ENCODE results near the gene TMEM131L.
A peak's percentile ranks its signal among the peaks of the same experiment; 100 is the strongest.
"Not testable (repeated sequence)": the region's sequence is repeated elsewhere in the genome, so short reads cannot be mapped to it uniquely, and the experiment has no call there.

Gene TMEM131L

DNA sequence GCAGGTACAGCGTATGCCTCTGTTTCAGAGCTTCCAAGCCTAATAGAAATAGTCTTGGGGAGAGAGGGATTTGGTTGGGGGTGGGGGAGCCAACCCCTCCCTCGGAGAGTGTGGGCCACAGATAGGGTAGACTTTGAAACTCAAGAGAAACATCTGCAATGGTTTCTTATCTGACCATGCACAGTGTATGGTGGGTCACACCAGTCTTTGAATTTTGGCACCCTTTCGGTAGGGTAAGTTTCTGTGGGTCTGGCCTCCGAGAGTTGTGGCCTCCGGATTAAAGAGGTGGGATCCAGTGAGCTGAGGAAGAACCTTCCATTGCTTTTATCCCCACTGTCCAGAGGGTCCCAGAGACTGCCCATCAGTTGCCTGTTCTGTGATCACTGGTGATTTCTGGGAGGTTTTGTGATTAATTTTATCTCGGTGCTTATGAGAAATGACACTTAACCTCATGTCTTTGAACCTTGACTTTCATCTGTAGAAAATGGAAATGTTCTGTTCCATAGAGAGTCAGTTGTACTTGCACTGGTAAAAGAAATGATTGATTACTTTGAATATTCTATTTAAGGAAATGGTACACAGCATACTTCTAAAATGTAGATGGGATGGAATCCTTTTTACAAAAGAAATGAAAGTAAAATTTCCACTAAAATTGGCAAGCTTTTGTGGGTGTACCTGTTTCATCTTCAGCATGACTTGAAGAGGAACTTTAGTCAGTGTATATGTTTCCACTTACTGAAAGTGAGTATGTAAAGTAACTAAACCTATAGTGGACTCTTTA lies 62.7 kb downstream of the TMEM131L start:
- no peak for DNase-seq

DNA sequence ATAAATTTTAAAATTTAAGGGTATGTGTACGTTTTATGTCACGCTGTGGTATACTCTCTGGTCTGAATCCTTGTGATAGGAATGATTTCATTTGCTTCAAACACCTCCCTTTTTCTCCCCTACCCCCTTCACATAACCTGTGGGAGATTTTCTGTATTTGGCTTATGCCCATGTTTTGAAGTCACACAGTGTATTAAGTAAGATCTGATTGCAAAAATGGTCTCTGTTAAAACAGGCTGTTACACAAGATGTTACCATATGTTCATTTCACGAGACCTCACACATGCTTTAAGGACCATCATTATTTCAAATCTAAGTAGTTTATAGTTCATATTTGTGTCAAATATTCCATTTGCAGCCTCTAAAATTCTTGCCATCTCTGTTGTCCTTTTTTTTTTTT lies 63.5 kb downstream of the TMEM131L start:
- no peak for DNase-seq

DNA sequence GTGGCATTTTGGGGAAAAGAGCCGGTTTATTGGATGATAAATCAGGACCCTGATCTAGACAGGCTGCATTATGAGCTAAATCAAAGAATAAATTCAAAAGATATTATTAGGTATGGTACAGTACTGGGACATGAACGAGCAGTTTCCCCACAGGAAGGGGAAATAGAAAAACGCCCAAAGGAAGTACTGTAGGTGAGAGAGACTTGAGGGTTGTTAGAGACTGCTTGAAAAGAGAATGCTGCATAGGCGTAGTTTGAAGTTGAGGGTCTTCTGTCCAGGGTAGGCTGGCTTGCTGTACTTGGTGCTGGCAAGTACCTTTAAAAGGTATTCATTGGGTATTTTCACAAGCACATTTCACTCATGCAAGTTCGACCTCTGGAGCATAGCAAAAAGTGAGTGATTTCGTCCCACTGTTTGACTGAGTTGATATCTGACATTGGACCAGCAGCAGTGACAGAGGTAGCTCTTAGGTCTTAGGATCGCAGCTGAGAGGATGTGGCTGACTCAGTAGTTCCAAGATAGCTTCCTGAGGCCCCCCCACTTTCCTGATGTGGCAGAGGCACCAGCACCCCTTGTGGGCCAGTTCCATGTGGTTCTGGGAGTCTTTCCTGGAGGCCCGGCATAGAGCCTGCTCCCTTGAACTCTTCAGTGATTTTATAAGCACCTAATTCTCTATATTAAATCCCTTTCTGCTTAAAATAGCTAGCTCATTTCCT lies 64.3 kb downstream of the TMEM131L start:
- DNase-seq = no peak

DNA sequence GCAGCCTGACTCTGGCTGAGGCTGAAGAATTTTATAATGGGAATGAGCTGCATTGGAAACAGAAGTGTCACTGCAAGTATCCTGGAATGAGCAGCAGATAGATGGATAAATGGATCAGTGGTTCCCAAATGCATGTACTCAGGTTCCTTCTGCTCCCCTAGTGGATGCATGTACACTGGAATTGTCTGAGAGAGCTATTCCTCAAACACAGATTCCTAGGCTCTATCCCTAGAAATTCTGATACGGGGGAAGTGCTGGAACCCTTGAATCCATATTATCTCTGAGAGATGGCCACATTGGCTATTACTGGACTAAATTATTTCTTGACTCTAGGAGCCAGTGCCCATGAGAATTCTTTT lies 64.8 kb downstream of the TMEM131L start:
- DNase-seq = no peak

DNA sequence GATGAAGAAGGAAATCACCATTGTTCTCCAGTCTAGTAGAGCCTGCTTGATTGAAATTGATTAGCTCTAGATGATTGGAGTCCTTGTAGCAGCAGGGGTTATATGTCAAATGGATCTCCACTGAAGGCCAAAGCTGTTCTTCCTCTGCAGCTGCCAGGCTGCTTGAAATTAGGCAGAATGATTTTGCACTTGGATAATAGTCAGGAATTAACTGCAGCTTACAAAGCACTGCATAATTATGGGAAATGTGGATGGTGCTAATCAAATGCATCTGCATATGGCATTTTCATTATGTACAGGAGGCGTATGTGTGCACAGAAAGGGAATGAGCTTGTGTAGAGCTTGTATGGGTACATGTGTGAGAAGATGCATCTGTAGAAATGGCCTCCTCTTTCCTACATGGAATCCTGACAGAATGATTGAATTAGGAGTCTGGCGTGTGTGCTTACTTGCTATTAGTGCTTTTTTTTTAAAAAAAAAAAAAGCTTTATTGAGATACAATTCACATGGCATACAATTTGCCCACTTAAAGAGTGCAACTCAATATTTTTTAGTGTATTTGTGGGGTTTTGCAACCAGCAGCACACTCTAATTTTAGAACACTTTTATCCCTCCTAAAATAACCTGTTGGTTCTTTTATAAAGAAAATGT lies 65.9 kb downstream of the TMEM131L start:
- no peak for DNase-seq

DNA sequence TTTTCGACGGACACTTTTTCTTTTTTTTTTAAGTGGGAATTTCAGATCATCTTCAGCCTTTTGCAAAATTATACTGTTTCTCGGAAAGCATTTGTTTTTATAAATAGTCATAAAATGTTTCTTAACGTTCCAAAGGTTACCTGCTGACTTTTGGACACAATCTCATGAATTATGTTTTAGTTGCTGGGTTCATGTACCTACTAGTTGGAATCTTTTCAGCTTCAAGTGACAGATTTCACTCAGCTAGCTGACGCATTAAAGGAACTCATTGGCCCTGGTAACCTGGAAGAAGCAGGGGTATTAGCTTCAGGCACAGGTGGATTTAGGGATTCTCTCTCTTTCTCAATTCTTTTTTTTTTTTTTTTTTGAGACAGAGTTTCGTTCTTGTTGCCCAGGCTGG lies 66.5 kb downstream of the TMEM131L start:
- DNase-seq = no peak

DNA sequence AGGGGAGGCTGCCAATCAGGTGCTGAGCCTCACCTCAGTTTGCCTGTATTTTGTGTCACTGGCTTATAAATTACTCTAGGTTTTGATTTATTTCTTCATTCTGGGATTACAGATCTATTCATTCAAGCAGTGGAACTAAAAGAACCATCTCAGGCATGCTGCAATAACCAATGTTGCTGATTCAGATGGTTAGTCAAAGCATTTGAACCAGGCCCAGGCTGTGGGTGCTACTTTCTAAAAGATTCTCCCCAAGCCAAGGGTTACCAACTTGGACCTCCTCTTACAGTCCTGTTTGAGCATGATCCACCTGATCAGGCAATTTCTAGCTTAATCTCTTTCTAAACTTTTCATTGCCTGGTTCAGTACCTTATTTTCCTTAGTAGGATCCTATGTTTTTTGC lies 67.2 kb downstream of the TMEM131L start:
- DNase-seq = no peak

DNA sequence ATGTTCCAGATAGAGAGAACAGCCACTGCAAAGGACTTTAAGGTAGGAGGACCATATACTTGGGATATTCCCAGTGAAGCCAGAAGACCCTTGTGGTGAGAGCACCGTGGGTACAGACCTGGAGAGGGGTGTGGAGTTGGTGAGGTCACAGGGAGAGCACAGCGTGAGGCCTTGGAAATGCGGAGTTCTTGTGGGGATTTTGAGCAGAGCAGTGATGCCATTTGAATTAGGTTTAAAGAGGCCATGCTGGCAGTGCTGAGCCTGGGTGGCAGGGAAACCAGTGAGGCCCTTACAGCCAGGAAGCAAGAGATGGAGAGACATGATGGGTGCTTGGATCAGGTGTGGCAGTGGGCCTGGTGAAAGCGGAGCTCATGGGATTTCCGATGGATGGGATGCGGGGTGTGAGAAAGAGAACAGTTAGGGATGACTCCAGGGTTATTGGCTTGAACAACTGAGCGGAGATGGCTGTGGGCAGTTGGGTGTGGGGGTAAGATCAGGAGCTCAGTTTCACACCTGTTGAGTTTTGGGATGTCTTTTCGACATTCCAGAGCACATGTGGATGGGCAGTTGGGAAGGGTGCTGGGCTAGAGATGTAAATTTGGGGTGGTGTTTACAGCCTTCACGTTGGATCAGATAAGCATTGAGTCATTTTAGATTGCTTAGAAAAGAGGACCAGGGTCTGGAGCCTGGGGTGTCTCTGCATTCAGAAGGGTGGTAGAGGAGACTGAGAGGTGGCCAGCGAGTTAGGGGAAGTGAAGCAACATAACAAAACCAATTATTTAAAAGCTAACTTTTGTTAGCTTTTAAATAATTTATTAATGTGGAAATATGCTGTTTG lies 68.9 kb downstream of the TMEM131L start:
- DNase-seq = no peak

DNA sequence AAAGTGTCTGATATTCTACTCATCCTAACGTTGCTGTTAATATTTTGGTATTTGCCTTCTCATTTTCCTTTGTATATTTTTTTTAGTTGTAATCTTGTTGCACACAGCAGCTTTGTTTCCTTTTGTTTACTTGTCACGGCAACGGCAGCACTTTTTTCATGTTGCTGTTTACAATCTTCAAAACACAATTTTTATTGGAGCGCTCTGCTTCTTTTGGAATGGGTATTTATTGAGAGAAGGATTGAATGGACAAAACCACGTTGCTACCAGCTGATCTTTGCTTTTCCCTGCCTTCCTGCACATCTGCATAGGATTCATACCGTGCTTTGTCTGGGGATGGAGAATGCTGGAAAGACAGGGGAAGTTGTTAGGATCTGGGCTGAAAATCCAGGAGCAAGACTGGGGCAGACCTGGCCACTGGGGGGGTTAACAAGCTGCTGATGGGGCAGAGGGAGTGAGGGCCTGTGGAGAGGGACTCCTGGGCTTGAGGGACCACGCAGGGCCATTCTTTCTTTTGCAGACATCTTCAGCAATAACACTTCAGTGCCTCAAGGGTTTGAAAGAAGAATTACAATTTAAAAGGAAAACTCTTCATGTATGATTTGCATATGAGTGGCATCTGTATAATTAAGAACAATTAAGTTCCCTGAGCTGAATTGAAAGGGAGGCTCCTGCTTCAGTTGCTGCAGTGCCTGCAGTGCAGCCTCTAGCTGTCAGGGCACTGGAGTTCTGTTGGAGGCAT lies 69.8 kb downstream of the TMEM131L start:
- no peak for DNase-seq

DNA sequence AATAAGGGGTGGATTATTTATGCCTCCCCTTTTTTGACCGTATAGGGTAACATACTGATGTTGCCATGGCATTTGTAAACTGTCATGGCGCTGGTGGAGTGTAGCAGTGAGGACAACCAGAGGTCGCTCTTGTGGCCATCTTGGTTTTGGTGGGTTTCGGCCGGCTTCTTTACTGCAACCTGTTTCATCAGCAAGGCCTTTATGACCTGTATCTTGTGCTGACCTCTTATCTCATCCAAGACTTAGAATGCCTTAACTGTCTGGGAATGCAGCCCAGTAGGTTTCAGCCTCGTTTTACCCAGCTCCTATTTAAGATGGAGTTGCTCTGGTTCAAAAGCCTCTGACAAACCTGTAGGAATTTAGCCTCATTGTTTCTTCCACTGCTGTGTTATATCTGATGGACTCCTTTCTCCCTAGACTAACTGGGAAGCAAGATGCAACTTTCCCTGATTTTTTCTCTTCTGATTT lies 71.4 kb downstream of the TMEM131L start:
- no peak for DNase-seq

DNA sequence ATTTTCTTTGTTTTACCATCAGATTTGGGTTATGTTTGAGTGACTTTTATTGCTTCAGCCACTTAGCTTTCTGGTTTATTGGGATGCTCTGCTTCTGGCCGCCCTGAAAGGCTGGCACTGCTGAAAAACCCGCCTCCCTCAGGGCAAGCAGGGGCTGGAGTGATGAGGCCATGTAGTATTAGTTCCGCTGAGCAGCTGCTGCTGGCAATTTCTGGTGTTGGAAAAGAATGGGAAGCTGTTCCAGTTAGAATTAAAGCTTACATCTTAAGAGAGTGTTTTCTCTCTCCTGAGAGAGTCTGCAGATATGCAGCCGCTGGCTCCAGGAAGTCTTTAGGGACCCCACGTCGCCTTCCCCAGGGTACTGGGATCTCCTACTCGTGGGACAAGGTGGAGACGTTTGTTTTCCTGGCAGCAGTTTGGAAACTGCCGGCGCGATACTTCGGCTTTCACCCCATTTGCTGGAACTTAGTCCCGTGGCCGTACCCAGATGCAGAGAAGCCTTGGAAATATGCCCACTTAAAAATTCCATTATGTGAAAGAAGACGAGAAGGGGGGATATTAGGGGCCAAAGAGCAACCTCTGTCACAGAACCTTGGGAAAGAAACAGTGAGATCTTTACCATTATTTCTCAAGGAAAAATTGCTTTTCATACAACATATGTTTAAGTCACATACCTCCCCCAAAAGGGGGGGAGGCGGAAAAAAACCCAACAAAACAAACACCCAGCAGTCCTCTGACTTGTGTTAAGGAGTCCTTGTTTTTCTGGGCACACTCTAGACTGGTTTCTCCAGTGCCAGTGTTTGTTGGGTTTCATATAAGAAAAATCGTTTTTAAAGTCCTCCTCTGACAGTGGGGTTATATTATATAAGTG lies 72.6 kb downstream of the TMEM131L start:
- peak; percentile 85 for DNase-seq

DNA sequence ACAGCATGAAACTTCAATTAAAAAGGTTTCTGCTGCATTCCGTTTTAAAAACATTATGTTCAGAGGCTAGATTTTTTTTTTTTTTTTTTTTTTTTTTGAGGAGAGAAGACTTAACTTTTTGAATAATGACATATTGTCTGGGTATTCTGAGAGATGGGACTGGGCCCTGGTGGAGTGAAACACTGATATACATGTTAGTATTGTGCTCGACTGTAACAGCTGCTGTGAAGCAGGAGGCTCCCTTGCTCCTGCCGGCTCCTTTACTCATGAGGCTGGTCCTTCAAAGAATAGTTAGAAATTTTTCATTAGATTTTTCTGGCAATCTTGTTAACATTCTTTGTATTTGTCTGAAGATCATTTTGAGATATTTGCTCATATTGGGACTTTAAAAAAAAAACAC lies 73.3 kb downstream of the TMEM131L start:
- DNase-seq = no peak

DNA sequence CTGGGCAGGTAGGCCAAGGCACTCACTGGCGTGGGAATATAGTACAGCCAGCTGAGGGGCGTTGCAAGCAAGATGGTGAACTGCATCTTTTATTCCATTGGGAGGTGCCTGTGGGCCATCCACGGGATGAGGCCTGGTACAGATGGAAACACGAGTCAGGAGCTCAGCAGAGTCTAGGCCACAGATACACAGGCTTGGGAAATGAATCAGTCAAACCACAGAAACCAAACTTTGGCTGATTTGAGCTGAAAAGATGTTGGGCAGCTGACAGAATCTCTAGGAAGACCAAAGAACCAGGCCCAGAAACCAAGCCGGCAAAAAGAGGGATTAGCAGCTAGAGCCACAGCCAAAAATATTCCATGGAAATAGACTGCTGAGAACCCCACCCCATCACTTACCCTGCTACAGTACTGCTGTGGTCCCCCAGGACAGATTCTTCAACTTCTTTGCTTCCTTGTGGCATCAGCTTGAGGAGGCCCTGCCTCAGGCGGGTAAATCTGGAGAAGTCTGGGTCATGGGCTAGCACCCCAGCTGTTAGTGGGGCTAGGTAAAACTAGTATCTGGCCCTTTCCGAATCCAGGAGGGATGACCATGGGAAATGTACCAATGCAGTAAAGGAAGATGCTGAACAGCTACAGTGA lies 75.4 kb downstream of the TMEM131L start:
- DNase-seq = peak; percentile 48

DNA sequence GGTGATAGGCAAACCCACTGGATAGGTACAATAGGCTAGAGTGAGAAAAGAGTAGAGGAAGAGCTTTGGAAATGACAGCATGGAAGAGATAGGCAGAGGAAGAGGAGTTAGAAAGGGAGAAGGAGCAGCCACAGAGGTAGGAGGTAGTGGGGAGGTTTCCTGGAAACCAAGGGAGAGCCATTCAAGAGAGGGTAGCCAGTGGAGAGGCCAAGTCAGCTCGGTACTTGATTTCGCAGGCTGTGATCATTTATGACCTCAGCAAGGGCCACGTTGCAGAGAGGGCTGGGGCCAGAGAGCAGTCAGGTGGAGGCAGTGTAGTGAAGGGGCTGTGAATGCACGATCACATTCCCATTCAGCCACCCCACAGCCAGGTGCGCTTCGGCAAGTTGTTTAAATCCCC lies 76.0 kb downstream of the TMEM131L start:
- no peak for DNase-seq

DNA sequence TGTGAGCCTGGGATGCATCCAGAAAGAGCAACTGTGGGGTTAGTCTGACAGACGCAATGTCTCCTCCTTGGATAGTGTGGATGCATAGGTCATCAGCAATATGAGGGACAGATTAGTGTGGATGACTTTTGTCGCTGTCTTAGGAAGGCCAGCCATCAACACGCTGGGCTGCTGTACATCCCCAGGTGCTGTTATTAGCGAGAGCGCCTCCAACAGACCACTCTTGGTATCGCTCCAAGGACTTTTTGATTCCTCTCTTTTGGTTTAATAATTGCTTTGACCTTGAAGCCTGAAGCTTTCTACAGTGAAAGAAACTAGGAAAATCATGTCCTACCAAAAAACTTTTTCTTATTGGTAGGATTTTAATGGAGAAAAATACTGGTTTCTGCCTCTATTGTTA lies 76.7 kb downstream of the TMEM131L start:
- DNase-seq = no peak

DNA sequence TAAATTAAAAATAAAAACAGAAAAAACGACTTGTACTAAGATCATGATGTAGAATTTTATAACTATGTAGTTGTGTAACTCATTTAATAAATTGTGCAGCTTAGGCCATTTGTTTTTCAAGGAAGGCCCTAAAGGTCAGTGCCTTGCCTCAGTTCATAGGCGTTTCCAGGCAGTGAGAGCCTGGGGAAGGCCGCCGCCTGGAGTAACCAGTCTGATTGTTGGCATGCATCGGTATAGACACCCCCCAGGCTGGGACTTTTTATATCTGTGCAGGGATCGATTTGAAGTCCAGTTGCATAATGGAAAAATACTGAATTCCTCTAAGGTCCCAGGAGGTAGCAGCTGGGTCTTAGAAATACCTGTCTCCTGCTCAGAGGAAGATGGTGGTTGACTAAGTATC lies 77.2 kb downstream of the TMEM131L start:
- DNase-seq = no peak

DNA sequence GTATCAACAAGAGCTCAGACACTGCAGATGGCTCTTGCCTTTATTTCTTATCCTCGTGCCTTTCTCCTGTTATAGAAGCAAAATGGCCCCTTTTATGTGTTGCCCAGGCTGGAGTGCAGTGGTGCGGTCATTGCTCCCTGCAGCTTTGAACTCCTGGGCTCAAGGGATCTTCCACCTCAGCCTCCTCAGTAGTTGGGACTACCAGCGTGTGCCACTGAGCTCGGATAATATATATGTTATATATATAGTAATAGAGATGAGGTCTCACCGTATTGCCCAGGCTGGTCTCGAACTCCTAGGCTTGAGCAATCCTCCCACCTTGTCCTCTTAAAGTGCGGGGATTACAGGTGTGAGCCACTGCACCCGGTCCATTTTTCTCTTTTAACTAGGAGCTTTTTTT lies 79.7 kb downstream of the TMEM131L start:
- no peak for DNase-seq

DNA sequence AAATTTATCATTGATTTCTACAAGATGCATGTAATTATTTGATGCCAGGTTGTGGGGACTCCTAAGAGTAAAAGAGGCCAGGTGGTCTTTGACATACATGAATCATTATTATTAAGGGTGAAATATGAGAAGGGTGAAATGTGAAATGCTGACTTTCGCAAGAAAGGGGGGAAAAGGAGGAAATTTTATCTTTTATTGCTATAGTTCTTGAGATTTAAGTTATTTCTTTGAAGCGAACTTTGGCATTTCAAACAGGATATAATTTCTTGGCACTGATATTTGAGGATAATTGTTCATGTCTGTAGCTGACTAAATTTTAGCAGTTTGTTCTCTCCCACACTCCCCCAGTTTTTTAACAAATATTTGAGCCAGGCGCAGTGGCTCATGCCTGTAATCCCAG lies 80.1 kb downstream of the TMEM131L start:
- DNase-seq = no peak

DNA sequence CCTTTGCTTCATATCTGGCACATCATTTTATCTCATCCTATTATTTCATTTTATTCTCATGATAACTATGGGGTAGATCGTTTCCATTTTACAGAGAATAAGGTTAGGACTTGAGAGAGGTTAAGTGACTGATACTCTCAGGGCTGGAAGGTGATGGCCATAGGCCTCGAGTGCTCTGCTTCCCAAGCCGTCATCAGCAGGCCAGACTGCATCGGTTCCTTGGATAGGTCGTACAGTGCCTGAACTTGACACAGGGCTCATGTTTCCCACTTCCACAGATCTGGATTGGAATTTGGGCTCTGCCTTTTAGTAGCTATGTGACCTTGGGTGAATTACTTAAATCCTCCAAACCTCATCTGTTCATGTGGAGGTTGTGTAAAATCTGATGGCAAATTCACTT lies 81.4 kb downstream of the TMEM131L start:
- DNase-seq = no peak

DNA sequence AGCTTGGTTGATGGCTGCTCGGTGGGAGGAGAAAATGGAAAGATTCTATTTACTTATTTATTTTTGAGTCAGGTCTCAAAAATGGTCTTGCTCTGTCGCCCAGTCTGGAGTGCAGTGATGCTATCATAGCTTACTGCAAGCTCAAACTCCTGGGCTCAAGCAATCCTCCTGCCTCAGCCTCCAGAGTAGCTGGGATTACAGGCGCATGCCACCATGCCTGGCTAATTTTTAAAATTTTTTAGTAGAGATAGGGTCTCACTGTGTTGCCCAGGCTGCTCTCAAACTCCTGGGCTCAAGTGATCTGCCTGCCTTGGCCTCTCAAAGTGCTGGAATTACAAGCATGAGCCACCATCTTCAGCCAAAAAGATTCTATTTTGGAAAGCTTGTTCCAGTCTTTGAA lies 82.7 kb downstream of the TMEM131L start:
- not testable (repeated sequence) for DNase-seq

DNA sequence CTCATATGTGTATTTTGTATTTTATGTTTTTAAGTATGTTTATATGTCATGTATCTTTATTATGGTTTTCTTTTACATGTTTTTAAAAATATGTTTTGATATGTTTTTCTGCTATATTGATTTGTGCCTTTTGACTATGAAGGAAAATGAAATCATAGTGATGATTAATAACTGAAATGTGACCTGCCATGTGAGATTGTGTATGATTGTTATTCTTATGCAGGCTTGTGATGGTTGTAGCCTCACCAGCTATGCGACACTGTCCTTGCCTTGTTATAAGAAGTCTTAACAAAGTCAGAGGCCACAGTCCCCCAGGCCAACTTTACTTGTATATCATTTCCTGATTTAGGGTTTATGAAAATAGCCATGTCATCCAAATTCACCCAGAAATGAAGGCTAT lies 83.2 kb downstream of the TMEM131L start:
- DNase-seq = no peak

Data from right hindlimb (tissue), 1 donor.